Astrocyte (in vitro differentiated cells and primary cell): Measurements from ENCODE around the gene FRYL. TPM values are rescaled to one million over a fixed set of nuclear protein-coding genes. Genes with fewer than 3 reads are reported as not detected.

ENCODE experiments used
- DNase-seq: peaks from one replicate; pipeline ENCODE4 v3.0.0-alpha.2; 2010; ENCODE audit warnings: low read depth
- FAIRE-seq: peaks from 2 replicates; lab custom pipeline; 2011; peaks lifted over from hg19 to GRCh38; lab: Jason Lieb, UNC
- H2AFZ ChIP-seq: 2 replicates; pipeline ENCODE4 v1.6.0; 2012; ENCODE audit warnings: low read depth, low read length, inconsistent platforms
- H3K27ac ChIP-seq: 2 replicates; pipeline ENCODE4 v1.5.1; 2011; ENCODE audit warnings: low read depth, low read length, inconsistent platforms
- H3K27me3 ChIP-seq: 2 replicates; pipeline ENCODE4 v1.6.0; 2011; ENCODE audit warnings: low read length, inconsistent platforms; ENCODE audit not compliant: insufficient read depth
- H3K36me3 ChIP-seq: 2 replicates; pipeline ENCODE4 v1.5.1; 2011; ENCODE audit warnings: low read length, inconsistent platforms; ENCODE audit not compliant: insufficient read depth
- H3K4me1 ChIP-seq: 2 replicates; pipeline ENCODE4 v1.5.1; 2011; ENCODE audit warnings: low read length, inconsistent platforms; ENCODE audit not compliant: insufficient read depth
- H3K4me2 ChIP-seq: 2 replicates; pipeline ENCODE4 v1.6.0; 2012; ENCODE audit warnings: low read length, inconsistent platforms
- H3K4me3 ChIP-seq: 2 replicates; pipeline ENCODE4 v1.5.1; 2011; ENCODE audit warnings: low read depth, mild to moderate bottlenecking, low read length, inconsistent platforms; ENCODE audit not compliant: insufficient read depth
- H3K79me2 ChIP-seq: 2 replicates; pipeline ENCODE4 v1.6.0; 2012; ENCODE audit warnings: mild to moderate bottlenecking, low read length, inconsistent platforms; ENCODE audit not compliant: insufficient read depth
- H3K9ac ChIP-seq: 2 replicates; pipeline ENCODE4 v1.6.0; 2012; ENCODE audit warnings: mild to moderate bottlenecking, low read length, inconsistent platforms
- H3K9me3 ChIP-seq: 2 replicates; pipeline ENCODE4 v1.5.1; 2012; ENCODE audit warnings: low read depth, mild to moderate bottlenecking, low read length, inconsistent platforms; ENCODE audit not compliant: insufficient read depth
- H4K20me1 ChIP-seq: 2 replicates; pipeline ENCODE4 v1.6.0; 2012; ENCODE audit warnings: low read length, inconsistent platforms; ENCODE audit not compliant: insufficient read depth
- H3K27ac Mint-ChIP-seq: one replicate; pipeline ENCODE4 v1.8.0; 2021; ENCODE audit warnings: mild to moderate bottlenecking, mixed read lengths; ENCODE audit not compliant: unreplicated experiment
- H3K27me3 Mint-ChIP-seq: one replicate; pipeline ENCODE4 v1.8.0; 2021; ENCODE audit warnings: low read depth, mixed read lengths; ENCODE audit not compliant: unreplicated experiment
- H3K36me3 Mint-ChIP-seq: one replicate; pipeline ENCODE4 v1.8.0; 2021; ENCODE audit warnings: low read depth, mixed read lengths; ENCODE audit not compliant: unreplicated experiment
- H3K4me1 Mint-ChIP-seq: one replicate; pipeline ENCODE4 v1.8.0; 2021; ENCODE audit warnings: low read depth, mixed read lengths; ENCODE audit not compliant: unreplicated experiment
- H3K4me3 Mint-ChIP-seq: one replicate; pipeline ENCODE4 v1.8.0; 2021; ENCODE audit warnings: mild to moderate bottlenecking, moderate library complexity, mixed read lengths; ENCODE audit not compliant: unreplicated experiment
- H3K9me3 Mint-ChIP-seq: one replicate; pipeline ENCODE4 v1.8.0; 2021; ENCODE audit warnings: mild to moderate bottlenecking, mixed read lengths; ENCODE audit not compliant: unreplicated experiment
- CTCF ChIP-seq: IDR thresholded peaks from 2 replicates; pipeline ENCODE4 v1.5.1; 2011; ENCODE audit warnings: low read depth, mild to moderate bottlenecking, inconsistent platforms, low read length, moderate library complexity; ENCODE audit not compliant: insufficient read depth
- EZH2 ChIP-seq: IDR thresholded peaks from 2 replicates; pipeline ENCODE4 v1.6.1; 2012; ENCODE audit warnings: mild to moderate bottlenecking, low read length, inconsistent platforms; ENCODE audit not compliant: insufficient read depth
- total RNA-seq: library from RNA; stranded (reverse); gene quantifications from 2 replicates; pipeline ENCODE4 v1.2.1, GENCODE V29; 2021

FRYL gene
- total RNA-seq, 1 donor from 2014 or later: 70.0 TPM

DNA sequence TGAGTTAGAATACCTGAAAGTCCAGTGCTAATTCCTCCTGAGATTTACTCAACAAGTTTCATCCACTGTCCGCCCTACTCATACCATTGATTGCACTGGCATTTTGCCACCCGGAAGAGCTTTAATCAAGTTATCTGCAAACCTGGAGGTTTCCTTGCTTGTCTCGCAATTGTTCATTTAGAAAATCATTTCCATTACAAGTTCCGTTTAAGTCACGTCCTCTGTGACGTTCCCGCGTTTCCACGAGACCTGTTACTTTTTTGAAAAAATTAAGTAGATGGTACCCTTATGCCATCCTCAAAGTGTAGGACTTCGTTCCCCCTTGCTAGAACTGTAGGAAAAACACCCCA lies 761 bp upstream of the FRYL start:
- no peaks in the 10 kb centered on the region for H3K36me3 ChIP-seq
- peaks cover 30% of the 10 kb centered on the region for H4K20me1 ChIP-seq
- peak overlapping the region; percentile 81 for H3K4me3 ChIP-seq
- H3K79me2 ChIP-seq: peaks cover 36% of the 10 kb centered on the region
- FAIRE-seq (no peak), DNase-seq (peak; percentile 42)
- H3K27me3 Mint-ChIP-seq: no peaks in the 10 kb centered on the region
- H3K9me3 Mint-ChIP-seq: no peaks in the 10 kb centered on the region
- peaks cover 18% of the 10 kb centered on the region for H3K4me1 Mint-ChIP-seq
- no peaks in the 10 kb centered on the region for H3K36me3 Mint-ChIP-seq
- H3K27ac Mint-ChIP-seq: peak overlapping the region; percentile 97
- H3K27me3 ChIP-seq: no peaks in the 10 kb centered on the region
- peaks cover 14% of the 10 kb centered on the region for H3K4me1 ChIP-seq
- peak overlapping the region; percentile 62 for H2AFZ ChIP-seq
- peak overlapping the region; percentile 77 for H3K27ac ChIP-seq
- peak overlapping the region; percentile 89 for H3K4me2 ChIP-seq
- no peaks in the 10 kb centered on the region for H3K9me3 ChIP-seq
- peak overlapping the region; percentile 85 for H3K9ac ChIP-seq
- TF ChIP-seq EZH2 (no peak), CTCF (no peak)
- peak overlapping the region; percentile 92 for H3K4me3 Mint-ChIP-seq

DNA sequence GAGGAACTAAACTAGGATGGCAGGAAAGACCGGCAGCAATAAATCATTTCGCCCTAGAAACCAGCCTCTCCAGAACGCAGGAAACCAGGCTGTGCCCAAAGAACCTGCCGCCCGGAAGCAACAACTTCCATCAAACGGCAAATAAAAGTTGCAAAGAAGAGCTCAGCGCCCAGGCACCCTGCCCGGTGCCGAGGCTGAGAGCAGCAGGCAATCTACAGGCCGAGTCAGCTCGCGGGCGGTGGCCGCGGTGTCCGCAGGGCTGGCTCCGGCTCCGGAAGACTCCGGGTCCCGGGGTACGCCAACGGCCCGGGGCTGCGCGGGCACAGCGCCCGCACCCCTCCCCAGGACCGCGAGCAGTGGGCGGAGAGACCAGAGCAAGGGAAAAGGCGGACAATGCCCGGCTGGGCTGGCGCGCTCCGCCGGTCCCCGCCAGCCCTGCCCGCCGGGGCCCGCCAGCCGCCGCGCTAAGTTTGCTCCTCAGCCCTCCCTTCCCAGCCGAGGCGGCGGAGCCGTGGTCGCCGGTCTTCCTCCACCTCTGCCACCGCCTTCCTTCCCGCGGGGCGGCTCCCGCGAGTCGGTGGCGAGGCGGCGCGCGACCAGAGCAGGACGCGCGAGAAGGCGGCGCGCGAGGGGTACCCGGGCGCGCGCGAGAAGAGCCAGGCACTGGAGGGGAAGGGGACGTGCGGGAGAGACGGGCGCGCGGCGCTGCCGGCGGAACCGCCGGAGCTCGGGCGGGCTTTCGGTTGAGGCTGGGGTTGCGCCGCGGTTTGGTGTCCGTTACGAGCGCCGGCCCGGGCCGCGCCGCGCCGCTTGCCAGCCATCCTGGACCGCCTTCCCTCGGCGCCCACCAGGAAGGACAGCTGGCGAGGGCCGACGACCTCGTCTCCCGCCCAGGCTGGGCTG lies 733 bp downstream of the FRYL start:
- no peaks in the 10 kb centered on the region for H3K27me3 ChIP-seq
- H3K4me2 ChIP-seq: peak overlapping the region; percentile 93
- peak overlapping the region; percentile 73 for H2AFZ ChIP-seq
- DNase-seq (peak; percentile 37), FAIRE-seq (no peak)
- H3K79me2 ChIP-seq: peaks cover 51% of the 10 kb centered on the region
- no peak for TF ChIP-seq CTCF
- peak overlapping the region; percentile 94 for H3K27ac ChIP-seq
- Mint-ChIP-seq H3K4me1 (peaks cover 27% of the 10 kb centered on the region), H3K27ac (peak overlapping the region; percentile 91), H3K36me3 (no peaks in the 10 kb centered on the region), H3K9me3 (no peaks in the 10 kb centered on the region), H3K4me3 (peak overlapping the region; percentile 98), H3K27me3 (no peaks in the 10 kb centered on the region)
- peak overlapping the region; percentile 94 for H3K4me3 ChIP-seq
- peaks cover 42% of the 10 kb centered on the region for H4K20me1 ChIP-seq
- peaks cover 14% of the 10 kb centered on the region for H3K4me1 ChIP-seq
- no peaks in the 10 kb centered on the region for H3K9me3 ChIP-seq
- peak overlapping the region; percentile 97 for H3K9ac ChIP-seq
- H3K36me3 ChIP-seq: no peaks in the 10 kb centered on the region
